CD8-positive, alpha-beta memory T cell (primary cell): ENCODE measurements around the gene IL1RAP. TPM values are rescaled to one million over a fixed set of nuclear protein-coding genes. Genes with fewer than 3 reads are reported as not detected.

Source experiments
- CTCF ChIA-PET: fragments of 350-600 bp; sonication (Branson Sonifier 250); formaldehyde crosslinking; loops from one replicate; lab custom pipeline; 2021; ENCODE audit warnings: antibody characterized with exemption; lab: Charles Lee
- POLR2A ChIA-PET: fragments of 350-600 bp; sonication (Branson Sonifier 250); formaldehyde crosslinking; loops from one replicate; lab custom pipeline; 2021; ENCODE audit warnings: antibody characterized with exemption; lab: Charles Lee
- DNase-seq, 5 donors: peaks; one replicate each; pipeline versions ENCODE4 v3.0.0 to v3.0.0-alpha.2; 2020 to 2022; ENCODE audit warnings: mixed read lengths in 1 of 5
- H3K27ac ChIP-seq: one replicate; pipeline ENCODE4 v1.7.0; 2013; ENCODE audit warnings: low read depth, mild to moderate bottlenecking, low read length, moderate library complexity
- H3K27me3 ChIP-seq: 2 replicates; pipeline ENCODE4 v1.7.0; 2013; ENCODE audit warnings: low read length, mild to moderate bottlenecking; ENCODE audit not compliant: insufficient read depth, poor library complexity, severe bottlenecking
- H3K36me3 ChIP-seq: 2 replicates; pipeline ENCODE4 v1.7.0; 2013; ENCODE audit warnings: mild to moderate bottlenecking, low read length, moderate library complexity; ENCODE audit not compliant: insufficient read depth
- H3K4me1 ChIP-seq: 2 replicates; pipeline ENCODE4 v1.7.0; 2013; ENCODE audit warnings: mild to moderate bottlenecking, low read length, moderate library complexity; ENCODE audit not compliant: insufficient read depth
- H3K4me3 ChIP-seq: 2 replicates; pipeline ENCODE4 v1.7.0; 2013; ENCODE audit warnings: mild to moderate bottlenecking, low read length
- H3K9me3 ChIP-seq: 2 replicates; pipeline ENCODE4 v1.7.0; 2013; ENCODE audit warnings: mild to moderate bottlenecking, low read length
- H3K27ac Mint-ChIP-seq, 8 donors: one replicate each; pipeline ENCODE4 v1.8.0; 2020 to 2021; ENCODE audit warnings: mixed read lengths in 8 of 8, mild to moderate bottlenecking in 6 of 8, inconsistent platforms in 3 of 8, moderate library complexity in 3 of 8
- H3K27me3 Mint-ChIP-seq, 2 donors: one replicate each; pipeline ENCODE4 v1.8.0; 2020 to 2021; ENCODE audit warnings: mixed read lengths in 2 of 2, mild to moderate bottlenecking in 1 of 2, moderate library complexity in 1 of 2
- H3K36me3 Mint-ChIP-seq, 3 donors: one replicate each; pipeline ENCODE4 v1.8.0; 2020 to 2021; ENCODE audit warnings: mixed read lengths in 3 of 3, inconsistent platforms in 1 of 3, mild to moderate bottlenecking in 1 of 3
- H3K4me1 Mint-ChIP-seq, 3 donors: one replicate each; pipeline ENCODE4 v1.8.0; 2020 to 2021; ENCODE audit warnings: mixed read lengths in 3 of 3, inconsistent platforms in 1 of 3, mild to moderate bottlenecking in 1 of 3
- H3K4me3 Mint-ChIP-seq, 7 donors: one replicate each; pipeline ENCODE4 v1.8.0; 2020 to 2021; ENCODE audit warnings: mixed read lengths in 7 of 7, mild to moderate bottlenecking in 6 of 7, moderate library complexity in 4 of 7, inconsistent platforms in 2 of 7
- H3K9me3 Mint-ChIP-seq, 5 donors: one replicate each; pipeline ENCODE4 v1.8.0; 2020 to 2022; ENCODE audit warnings: mixed read lengths in 5 of 5, mild to moderate bottlenecking in 3 of 5, moderate library complexity in 2 of 5, inconsistent platforms in 1 of 5
- polyA plus RNA-seq: library from polyadenylated mRNA; unstranded; fragments of 300-500 nt; fragmentation: Illumina TruSeq; gene quantifications from one replicate; pipeline ENCODE4 v1.2.3, GENCODE V29; 2021
- total RNA-seq, 2 experiments: library from RNA; stranded (reverse); gene quantifications; one replicate each; pipeline ENCODE4 v1.2.3, GENCODE V29; 2021

The IL1RAP gene
- total and polyA plus RNA-seq, 3 experiments from 2014 or later = 5.2 to 11.5 (median 6.7) TPM

GRCh38 chr3:190706582-190706981 lies 192.7 kb downstream of the IL1RAP start:
- H3K4me3 ChIP-seq = no peak overlapping the region
- H3K9me3 ChIP-seq = no peaks in the 10 kb centered on the region
- no peak for DNase-seq
- Mint-ChIP-seq H3K9me3 (peaks cover 0 to 4% (median 0%) of the 10 kb centered on the region in 5 donors), H3K27ac (no peak overlapping the region), H3K27me3 (peaks cover 0 to 3% of the 10 kb centered on the region in 2 donors), H3K36me3 (no peaks in the 10 kb centered on the region), H3K4me3 (no peak overlapping the region), H3K4me1 (no peaks in the 10 kb centered on the region)
- POLR2A ChIA-PET = no interaction called here
- CTCF ChIA-PET = no interaction called here
- H3K27ac ChIP-seq = no peak overlapping the region
- no peaks in the 10 kb centered on the region for H3K4me1 ChIP-seq
- H3K27me3 ChIP-seq = no peaks in the 10 kb centered on the region
- no peaks in the 10 kb centered on the region for H3K36me3 ChIP-seq

Other genes starting within 250 kb of the IL1RAP start
- under 1 TPM in 1 of 2 experiments, not detected in 1; 0.09 TPM for gene CLDN1, start 191.6 kb upstream of the IL1RAP start, total RNA-seq
- gene CLDN1, start 191.6 kb upstream of the IL1RAP start, polyA plus RNA-seq = not detected
- gene CLDN16, start 125.9 kb upstream of the IL1RAP start, total RNA-seq = not detected
- gene CLDN16, start 125.9 kb upstream of the IL1RAP start, polyA plus RNA-seq = not detected
- not detected for gene TMEM207, start 64.2 kb upstream of the IL1RAP start, total RNA-seq
- gene TMEM207, start 64.2 kb upstream of the IL1RAP start, polyA plus RNA-seq = not detected